ENCODE results near the gene AHNAK.
"Not testable (repeated sequence)": the region's sequence is repeated elsewhere in the genome, so short reads cannot be mapped to it uniquely, and the experiment has no call there.

Gene AHNAK

DNA sequence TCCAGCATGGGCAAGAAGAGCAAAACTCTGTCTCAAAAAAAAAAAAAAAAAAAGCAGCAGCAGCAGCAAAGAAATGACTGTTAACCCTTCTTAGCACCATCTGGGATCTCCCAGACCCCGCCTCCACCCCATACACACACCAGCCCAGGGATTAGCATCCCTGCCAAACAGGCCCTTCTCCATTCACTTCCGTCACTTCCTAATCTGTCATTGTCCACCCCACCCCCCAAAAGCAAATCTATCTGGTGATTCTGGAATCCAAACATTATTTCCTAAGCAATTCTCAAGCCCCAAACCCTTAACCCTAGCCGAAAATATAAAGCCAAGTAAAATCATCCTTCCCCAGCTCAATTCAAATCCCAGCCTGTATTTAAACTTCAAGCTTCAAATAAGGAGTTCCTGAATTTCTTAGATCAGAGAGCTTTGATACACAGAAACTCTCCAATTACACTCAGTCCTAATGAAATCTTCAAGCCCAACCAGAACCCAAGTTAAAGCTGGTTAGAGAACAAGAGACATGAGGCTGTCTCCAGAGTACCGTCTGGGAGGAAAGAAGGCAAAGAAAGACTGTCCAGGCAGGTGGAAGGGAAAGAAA is 6.0 kb upstream of the AHNAK start:
- no peak for DNase-seq

DNA sequence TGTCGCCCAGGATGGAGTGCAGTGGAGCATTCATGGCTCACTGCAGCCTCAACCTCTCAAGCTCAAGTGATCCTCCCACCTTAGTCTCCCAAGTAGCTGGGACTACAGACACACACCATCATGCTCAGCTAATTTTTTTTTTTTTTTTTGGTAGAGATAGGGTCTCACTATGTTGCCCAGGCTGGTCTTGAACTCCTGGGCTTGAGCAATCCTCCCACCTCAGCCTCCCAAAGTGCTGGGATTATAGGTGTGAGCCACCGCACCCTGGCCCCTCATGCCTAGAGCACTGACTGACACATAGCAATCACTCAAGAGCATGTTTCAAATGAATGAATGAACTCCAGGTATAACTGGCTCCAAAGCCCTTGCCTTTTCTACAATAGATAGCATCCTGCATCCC is 3.9 kb upstream of the AHNAK start:
- not testable (repeated sequence) for DNase-seq

DNA sequence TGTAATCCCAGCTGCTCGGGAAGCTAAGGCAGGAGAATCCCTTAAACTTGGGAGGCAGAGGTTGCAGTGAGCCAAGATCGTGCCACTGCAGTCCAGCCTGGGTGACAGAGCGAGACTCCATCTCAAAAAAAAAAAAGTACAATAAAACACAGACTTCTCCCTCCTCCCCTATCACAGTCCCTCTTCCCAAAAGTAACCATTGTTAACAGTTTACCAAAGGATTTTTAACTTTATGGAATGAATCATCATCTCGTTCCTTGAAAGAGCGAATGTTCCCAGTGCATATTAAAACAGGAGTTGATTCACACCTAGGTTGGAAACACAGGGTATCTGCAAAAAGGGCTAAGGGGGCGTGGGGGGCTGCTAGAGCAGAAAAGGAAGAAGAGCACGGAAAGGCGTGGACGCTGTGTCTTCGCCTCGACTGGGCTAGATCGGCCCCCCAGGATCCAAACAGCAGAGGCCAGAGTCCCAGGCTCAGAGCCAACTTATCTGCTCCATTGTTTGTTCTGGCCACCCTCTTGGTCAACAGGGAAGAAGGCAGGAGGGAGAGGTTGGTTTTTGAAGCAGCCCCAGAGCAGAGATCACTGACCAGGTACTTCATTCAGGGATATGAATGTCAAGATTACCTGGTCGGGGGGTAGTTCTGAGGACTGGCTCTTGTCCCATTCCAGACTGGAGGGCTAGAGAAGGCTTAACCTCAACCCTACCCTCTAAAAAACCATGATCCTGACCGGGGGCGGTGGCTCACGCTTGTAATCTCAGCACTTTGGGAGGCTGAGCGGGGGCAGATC is 2.1 kb upstream of the AHNAK start:
- DNase-seq, result no peak

DNA sequence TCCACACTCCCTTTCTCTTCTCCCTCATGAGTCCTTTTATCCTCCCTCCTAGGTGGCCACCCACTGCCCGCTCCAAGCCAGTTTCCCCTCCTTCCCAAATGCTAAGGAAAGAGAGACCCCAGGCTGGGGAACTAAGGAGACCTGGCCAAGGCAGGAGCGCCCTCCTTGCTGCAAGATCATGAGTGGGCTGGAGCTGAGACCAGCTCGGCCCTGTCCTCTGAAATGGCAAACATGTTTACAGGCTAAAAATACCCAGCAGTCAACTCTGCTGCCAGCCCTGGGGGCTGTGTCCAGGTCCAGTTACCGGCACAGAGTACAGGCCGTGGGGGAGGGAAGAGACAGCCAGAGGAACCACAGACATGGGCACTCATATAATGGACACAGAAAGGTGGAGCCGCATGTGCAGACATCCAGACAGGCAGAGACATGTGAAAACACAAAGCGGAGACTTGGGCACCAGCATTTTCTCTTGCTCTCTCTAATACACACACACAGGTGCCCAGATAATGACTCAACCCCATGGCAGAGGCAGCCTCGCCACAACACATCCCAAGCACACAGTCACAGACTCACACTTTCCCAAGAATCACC is 1.2 kb upstream of the AHNAK start:
- no peak for DNase-seq

DNA sequence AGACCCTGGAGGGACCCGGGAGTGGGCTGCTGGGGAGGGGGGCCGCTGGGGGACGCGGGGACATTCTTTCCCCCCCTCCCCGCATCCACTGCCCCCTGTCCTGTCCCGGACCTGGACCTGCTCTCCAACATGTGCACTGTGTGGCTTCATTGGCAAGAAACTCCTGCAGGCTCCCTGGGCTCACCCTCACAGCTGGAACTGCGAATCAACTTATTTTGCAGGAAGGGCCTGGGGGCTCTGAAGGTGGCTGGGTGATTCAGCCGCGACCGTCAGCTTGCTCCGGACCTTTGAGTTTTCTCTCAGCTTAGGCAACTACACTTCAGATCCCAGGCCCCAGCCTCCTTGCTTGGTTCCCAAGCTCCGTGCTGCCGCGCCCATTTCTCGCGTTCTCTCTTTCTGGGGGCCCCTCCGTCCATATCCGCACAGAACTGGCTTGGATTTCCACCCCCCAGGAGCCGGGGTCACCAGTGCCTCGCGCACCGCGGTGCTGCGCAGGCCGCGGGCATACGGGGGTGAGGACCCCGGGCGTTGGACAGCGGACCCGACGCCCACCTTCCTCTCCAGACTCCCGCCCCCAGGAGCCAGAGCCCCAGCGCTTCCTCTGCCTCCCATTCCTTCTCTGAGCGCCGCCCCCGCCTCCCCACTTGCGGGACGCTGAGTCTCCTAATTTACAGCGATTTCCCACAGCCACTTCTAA is 471 bp upstream of the AHNAK start:
- DNase-seq, result no peak

DNA sequence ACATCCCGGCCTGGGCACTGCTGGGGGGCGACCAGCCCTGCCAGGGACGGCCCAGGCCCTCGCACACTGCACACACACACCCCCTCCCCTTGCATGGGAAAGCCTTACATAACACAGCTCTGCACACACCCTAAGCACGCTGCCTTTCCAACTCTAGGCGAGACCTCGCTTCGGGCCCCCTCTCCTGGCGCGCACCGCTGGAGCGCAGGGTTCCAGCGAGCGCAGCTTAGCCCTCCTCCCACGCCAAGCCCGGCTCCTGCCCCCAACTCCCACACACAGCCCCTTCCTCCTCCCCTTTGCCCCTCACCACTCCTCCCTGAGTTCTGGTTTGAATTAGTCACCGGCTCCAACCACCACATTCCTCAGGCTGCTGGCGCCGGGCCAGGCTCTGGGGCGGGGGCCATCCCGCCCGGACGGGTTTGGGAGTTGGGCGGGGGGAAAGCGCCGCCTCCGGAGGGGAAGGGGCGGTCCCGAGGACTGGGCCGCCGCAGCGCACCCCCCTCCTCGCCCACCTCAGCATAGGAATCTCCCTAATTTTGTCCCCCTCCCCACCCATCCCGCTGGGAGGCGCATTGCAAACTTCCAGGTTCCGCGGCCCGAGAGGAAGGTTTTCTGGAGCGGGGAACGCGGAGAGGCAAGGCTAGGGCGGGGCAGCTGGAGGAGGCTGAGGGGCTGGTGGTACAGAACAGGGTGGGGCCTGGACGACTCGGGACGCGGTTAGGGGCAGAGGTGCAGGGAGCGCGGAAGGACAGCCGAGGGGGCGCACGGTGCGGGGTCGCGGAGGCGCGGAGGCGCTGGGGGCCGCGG is 966 bp downstream of the AHNAK start:
- DNase-seq, result peak; percentile 57

DNA sequence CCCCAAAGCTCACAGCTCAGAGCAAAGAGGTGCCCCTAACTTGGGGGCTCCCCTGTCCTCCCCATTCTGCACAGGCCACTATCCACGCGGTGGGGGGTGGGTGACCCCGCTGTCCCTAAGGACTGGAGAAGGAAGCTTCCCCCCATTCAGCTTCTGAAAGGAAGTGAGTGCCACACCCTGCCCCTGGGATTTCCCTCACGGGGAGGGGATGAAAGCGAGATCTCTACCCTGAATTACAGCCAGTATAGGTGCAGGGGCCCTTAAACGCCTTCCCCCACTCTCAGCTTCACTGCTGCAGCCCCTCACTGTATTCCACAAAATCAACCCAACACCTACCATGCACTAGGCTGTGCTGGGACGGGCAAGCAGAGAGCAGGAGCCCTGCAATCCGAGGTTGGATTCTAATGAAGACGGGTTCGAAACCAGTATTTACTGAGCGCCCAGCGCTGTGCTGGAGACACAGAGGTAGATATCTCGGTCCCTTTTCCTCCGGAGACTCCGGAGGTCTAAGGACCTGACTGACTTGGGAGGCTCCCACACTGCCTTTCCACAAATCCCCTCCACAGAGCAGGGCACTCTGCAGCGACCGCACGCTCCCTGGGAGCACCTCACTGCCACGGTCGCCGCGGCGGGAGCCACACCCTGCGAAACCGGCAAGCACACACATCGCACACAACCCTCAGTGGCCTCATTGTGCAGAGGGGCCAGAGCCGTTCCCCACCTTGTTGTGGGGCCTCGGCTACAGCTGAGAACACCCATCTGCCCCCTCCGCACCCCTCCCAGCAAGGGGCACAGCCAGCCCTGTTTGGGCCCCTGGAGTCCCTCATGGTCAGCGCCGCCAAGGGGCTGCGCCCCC is 1.8 kb downstream of the AHNAK start:
- DNase-seq, result no peak

DNA sequence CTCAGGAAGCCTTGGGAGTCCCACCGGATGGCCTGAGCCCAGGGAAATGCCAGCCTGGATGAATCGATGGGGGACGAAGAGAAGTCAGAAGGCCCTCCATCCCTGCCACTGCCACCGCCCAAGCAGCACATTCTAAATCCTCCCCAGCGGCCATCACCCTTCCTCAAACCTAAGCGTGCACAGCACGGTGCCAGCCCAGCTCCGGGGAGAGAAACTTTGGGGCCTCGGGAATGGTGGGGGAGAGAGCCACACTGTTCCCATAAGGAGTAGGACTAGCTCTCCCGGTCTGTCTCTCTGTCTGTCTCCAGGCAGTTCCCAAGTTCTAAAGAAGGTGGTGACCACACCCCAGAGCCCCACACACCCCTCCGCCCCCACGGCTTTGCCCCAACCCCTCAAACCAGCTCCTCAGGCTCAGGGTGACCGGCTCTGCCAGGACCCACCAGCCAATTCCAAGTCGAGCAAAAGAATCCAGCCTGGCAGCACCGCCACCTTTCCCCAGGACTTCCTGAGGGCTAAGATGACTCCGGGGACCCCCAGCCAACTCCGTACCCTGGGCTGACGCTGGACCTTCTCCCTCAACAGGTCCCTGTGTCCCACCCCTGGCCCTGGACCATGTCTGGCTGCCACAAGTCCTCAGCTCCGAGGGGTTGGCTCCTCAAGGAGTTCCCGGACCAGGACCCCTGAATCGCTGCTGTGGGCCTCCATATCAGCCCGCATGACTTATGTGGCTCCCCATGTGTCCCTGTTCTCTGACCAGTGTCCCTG is 2.7 kb downstream of the AHNAK start:
- DNase-seq, result no peak

DNA sequence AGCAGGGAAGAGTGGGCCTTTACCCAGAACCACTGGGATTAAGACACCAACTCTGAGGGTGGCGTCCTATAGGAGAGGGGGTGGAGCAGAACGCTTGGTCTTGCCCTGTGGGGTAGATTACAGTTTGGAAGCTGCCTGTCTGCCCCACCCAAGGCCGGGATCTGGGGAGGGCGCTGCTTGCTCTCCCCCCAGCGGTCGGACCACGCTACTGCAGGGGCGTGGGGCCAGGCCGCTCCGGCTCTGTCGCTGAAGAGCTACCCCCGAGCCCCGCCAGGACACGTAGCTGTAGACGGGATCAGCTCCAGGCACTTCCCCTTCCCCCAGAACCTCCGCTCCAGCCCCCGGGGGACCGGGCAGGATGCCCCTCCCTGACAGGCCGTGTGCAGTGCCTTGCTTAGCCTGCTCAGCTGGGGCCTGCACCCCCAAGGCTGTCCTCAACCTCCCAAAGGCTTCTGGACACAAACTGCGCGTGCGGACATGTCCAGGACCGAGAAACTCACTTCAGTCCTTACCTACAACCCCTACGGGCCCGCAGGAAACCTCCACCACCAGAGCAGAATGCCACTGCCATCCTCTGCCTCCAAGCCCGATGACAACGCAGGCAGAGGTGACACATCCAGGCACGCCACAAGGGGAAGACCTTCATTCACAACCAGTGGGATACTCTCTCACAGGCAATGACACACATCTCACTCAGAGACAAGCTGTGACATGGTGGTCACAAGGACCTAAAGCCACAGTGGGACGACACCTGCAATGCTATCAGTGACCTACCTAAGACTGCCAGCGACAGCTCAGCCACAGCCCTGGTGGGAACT is 3.6 kb downstream of the AHNAK start:
- DNase-seq, result no peak

DNA sequence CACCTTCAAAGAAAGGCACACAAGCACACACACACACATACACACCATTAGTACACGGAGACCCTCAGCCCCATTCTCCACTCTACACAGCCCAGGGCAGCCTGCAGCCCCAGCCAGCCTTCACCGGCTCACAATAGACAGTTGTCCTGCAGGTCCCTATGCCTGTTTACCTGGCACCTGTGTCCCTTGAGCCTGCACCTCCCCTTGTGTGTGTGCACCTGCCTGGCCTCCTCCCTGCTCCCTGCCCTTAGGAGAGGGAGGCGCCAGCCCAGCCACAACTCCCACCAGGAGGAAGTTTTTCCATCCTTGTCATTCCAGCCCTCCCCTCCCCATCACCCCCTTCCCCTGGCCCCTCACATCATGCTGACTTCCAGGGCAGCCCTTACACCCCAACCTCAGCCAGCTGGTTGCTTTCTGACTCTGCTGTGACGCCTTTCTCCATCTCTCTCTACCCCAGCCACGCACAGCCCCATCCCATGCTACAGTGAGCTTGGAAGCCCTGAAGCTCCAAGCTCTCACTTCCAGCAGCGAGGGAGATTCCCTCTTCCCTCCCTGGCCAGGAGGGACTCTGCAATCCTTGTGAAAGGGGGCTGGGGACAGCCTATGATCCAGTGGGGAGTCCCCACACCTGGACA is 4.4 kb downstream of the AHNAK start:
- no peak for DNase-seq

DNA sequence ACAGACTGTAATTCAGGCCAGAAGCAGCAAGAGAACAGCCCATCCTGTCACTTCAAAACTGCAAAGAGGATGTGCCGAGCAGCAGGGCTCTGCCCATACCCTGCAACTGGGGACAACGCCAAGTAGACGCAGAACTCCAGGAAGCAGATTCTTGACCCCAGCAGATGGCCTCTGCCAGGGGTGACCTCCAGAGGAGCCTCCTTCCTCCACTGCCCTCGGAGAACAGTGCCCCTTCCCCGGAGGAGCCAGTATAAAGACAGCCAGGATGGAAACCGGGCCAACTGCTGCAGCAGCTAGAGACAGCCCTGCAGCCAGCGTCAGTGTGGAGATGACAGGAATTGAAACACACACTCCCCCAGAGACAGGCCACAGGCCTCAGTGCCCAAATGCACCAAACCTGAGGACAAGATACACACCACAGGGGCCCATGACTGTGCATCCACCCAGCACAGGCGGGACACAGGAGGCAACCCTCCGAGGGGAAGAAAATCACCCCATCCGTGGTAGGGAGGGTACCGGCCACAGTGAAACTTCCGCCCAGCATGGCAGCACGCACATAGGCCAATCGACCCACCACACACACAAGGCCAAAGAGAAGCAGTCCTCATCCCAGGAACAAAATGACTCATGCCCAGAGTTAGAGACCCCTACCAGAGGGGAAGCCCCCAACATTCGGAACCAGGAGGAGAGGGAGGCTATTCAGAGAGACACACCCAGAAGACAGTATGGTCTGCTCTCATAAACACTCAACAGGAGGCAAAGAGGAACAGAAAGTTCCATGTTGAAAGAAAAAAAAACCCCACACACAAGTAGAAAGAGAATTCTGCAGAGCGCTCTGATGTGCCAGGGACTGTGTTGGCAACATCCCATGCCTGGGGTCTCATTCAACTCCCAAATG is 5.6 kb downstream of the AHNAK start:
- no peak for DNase-seq

DNA sequence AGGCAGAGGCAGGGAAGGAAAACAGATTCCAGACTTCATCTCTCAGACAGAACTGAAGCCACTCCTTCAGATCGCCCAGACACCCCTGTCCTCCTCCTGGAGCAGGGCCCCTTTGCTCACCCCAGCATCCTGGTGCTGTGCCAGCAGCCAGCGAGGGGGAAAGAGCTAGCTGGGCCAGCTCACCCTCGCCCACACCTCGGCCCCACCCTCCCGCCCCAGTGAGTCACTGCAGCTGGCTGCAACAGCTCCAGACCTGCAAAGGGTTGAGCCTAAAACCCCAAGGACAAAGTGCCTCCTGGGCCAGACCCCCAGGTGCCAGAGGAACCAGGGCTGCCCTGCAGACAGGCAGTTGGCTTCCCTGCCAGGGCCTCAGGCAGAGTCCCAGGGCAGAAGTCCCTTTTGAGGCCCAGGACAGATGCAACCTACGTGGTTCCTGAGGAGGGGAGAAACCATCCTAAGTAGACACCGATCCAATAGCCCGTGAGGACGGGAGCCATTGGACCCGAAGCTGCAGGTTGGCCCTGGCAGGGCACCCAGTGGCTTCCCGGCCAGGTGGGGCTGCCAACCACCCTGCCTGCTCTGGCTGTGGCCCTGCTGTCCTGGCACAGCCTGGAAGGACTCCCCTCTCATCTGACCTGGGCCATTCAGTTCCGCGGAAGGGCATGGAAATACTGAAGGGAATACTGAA is 7.2 kb downstream of the AHNAK start:
- peak; percentile 40 for DNase-seq

DNA sequence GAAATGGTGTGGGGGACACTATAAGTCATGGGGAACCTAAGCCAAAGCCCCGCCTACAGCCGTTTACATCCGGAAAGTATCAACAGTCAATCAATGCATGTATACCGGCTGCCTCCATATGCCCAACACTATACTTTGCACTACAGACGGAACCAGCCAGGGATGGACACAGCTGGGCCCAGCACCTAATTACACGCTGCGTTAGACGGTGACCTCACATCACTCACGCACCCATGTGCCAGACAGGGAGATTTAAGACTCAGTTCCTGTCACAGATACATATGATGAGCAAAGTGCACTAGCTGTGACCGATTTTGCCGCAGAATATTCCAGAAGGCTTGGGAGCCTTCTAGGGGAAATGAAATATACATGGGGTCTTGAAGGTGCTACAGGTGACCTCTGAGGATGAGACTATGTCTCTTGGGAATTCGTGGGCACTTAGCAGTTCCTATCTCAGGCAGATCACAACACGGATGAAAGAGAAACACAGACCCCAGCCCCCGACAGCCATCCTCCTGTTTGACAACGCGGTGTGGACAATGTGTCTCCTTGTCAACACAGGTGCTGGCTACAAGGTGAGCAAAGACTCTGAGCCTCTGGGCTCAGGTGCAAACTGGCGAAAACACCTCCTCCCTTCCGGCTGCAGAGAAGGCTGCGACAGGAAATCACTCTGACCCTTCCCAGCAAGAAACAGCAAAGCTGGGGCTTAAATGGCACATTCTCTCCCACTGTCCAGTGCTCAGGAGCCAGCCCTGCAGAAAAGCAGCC is 8.0 kb downstream of the AHNAK start:
- no peak for DNase-seq

DNA sequence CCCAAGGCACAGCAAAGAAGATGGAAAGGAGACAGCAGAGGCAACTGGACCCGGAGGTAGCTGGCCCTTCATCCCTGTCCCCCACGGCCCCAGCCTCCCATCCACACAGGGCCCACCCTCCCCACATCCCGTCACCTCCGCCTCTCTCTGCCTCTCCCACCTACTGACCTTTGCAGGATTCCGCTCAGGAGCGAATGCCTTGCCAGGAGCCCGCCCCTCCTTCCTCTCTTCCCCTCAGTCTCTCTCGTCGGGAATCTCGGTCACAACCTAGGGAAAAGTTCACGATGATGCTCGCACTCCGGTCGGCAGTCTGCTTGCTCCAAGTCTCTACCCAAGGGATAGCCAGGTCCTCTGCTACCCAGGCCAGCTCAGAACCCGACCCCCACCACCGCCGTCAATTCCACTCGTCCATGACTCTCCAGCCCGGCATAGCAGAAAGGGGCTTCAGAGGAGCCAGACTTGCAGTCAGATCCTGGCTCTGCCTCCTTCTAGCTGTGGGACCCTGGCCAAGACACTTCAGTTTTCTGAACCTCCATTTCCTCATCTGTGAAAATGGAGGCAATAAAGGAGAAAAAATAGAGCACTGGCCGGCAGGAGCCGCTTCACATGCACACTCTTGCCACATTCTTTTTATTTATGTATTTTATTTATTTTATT is 10.2 kb downstream of the AHNAK start:
- DNase-seq, result no peak

DNA sequence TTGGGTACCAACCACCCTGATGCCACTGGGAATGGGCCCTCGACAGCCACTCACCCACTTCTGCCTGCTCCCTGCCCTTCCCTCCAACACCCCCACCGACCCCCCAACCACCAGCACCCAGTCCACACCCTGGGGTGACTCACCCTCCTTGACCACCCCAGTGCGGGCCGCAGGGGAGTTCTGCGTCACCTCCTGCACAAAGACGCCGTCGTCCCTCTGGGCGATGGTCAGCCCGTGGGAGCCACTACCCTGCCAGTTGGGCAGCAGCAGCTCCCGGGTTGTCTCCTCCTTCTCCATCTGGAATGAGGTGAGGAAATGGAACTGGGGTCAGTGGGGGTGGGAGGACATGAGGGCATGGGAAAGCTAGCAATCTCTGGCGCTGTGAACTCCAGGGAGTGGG is 10.8 kb downstream of the AHNAK start:
- DNase-seq, result no peak

DNA sequence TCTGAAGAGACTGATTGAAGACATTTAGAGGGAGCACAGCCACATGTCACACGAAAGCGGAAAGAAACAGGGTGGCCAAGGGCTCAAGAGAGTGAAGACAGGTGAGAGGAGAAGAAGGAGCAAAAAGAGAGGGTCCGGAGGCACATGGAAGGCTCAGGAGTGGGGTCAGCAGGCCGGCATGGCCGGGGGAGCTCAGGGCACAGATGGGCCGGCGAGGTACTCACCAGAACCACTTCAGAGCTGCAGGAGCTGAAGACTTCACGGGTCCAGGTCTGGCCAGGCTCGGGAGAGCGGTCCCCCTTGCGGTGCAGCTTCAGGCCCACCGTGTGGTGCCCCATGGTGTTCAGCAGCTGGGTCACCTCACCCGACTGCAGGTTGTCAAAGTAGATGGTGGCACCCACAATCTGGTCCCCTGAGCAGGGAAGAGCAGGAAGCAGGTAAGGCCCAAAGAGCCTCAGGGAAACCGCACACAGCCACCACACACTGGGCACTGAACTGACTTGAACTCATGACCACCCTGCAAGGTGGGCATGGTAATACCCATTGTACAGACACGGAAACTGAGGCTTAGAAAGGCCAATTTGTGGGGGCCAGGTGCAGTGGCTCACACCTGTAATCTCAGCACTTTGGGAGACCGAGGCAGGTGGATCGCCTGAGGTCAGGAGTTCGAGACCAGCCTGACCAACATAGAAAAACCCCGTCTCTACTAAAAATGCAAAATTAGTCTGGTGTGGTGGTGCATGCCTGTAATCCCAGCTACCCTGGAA is 11.6 kb downstream of the AHNAK start:
- no peak for DNase-seq

Measured in activated gamma-delta T cell (primary cell).